Esophagus muscularis mucosa (tissue), 3 donors: ENCODE measurements around the gene HMMR.

Source experiments
- CTCF ChIP-seq, 3 experiments: fragments of 200-600 bp in 2 of 3; fragments of 450-650 bp in 1 of 3; sonication (generic) in 2 of 3; IDR thresholded peaks; one replicate each; pipeline ENCODE4 v1.5.1; 2017 to 2019; ENCODE audit warnings: antibody characterized with exemption in 3 of 3, mild to moderate bottlenecking in 2 of 3, moderate library complexity in 1 of 3
- POLR2A ChIP-seq: fragments of 450-650 bp; IDR thresholded peaks from one replicate; pipeline ENCODE4 v1.6.1; 2017; ENCODE audit warnings: antibody characterized with exemption, moderate library complexity, mild to moderate bottlenecking, low read depth

GRCh38 chr5:163496286-163496685 is 35.9 kb downstream of the HMMR start:
- TF ChIP-seq CTCF (IDR thresholded peaks at IDR 0.05), result no peak
- TF ChIP-seq POLR2A, result no peak
